Right kidney (tissue), 9 donors: ENCODE data around the gene CD86.
A peak's percentile ranks its signal among the peaks of the same experiment; 100 is the strongest.
"Not testable (repeated sequence)": the region's sequence is repeated elsewhere in the genome, so short reads cannot be mapped to it uniquely, and the experiment has no call there.

Source experiments
- DNase-seq: peaks from one replicate; pipeline ENCODE4 v3.0.0-alpha.2; 2016
- long read RNA-seq, 8 donors: transcript quantifications; one replicate each; lab custom pipeline, GENCODE V29; 2026

CD86 gene
- long read RNA-seq, donor 1, partial matches to known transcripts: 0 of 2 reads
- long read RNA-seq, donor 1, other reads (novel, unspliced or antisense): 0 of 2 reads
- long read RNA-seq, donor 2, partial matches to known transcripts: 0 of 1 reads
- long read RNA-seq, donor 2, other reads (novel, unspliced or antisense): 0 of 1 reads
- long read RNA-seq, donor 3: 0 reads
- long read RNA-seq, donor 4: 0 reads
- long read RNA-seq, donor 5: 0 reads
- long read RNA-seq, donor 6: 0 reads
- long read RNA-seq, donor 7: 0 reads
- long read RNA-seq, donor 8, partial matches to known transcripts: 0 of 1 reads
- long read RNA-seq, donor 8, other reads (novel, unspliced or antisense): 0 of 1 reads

- no peak for DNase-seq
Measured at GRCh38 chr3:122055215-122055614, at the start of gene CD86. Gene CD86, plus strand, starts transcription at chr3:122055362. Its CDS starts 128 bp downstream, at chr3:122055490.

- no peak for DNase-seq
Measured at GRCh38 chr3:122006267-122006666, 48.9 kb upstream of the CD86 start.

GRCh38 chr3:122008166-122008565 lies 47.0 kb upstream of the CD86 start:
- no peak for DNase-seq

DNA sequence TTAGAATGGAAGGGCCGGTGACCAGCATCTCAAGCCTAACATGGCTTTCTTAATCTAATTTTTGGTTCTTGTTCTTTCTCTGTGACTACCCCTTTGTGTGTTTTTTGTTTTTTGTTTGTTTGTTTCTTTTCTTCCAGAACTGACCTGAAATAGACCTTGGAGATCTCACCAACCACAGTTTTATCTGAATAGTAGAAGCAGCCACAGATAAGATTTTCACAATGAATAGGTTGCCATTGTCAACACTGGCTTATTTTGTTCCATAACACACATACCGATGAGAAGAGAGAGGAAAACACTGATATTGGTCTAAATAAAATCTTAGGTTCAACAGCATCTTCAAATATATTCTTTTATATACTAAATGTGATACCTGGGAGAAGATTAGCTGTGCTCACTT lies 44.7 kb upstream of the CD86 start:
- no peak for DNase-seq

DNA sequence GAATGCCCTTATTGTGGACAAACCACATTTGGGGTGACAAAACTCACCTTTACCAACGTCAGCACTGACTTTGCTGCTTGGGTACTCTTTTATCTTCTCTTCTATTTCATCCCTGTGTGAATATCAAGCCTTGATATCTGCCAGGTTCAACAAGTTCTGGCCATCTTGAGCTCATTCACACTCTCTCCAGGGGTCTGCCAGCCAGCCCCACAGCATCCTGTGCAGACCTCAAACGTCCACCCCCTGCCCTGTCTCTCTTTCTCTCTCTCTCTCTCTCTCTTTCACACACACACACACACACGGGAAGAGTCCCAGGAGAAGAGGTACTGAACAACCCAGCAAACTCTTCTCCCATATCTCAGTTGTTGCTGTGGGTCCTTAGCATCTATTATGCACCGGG lies 43.8 kb upstream of the CD86 start:
- DNase-seq: no peak

GRCh38 chr3:122012821-122013220 lies 42.3 kb upstream of the CD86 start:
- DNase-seq: no peak

DNA sequence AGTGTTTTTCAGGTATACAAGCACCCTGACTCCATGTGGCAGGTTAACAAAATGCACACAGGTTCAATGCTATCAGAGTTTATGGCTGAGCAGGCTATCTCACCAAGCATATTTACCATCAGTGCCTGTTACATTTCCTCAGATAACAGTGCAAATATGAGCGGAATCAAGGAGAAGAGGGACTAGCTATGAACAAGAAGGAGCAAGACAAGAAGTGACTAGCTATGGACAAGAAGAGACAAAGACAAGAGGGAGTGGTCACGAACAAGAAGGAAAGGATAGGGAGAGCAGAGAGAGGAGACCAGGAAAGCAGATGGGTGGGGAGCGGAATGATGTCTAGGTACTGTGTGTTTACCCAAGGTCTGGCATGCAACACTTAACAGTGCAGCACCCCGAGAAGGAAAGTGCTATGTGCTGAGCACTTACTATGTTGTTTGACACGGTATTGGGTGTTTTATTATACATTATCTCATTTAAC lies 41.7 kb upstream of the CD86 start:
- no peak for DNase-seq

DNA sequence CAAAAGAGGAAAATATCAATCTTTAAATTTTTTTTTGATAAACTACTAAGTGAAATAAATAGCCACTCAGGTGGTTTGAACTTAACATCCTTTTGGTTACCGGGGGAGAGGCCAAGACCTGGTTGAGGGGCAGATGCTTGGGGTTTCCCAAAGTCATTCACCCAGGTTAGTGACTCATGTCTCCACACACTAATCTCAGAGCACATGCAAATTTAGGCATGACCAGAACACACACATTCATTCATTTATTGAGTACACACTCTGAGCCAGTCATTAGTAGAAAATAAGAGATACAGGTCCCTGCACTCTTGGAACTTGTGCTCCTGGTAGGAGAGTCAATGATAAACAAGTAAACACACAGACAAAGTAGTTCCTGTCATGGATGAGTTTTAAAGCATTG lies 40.4 kb upstream of the CD86 start:
- no peak for DNase-seq

DNA sequence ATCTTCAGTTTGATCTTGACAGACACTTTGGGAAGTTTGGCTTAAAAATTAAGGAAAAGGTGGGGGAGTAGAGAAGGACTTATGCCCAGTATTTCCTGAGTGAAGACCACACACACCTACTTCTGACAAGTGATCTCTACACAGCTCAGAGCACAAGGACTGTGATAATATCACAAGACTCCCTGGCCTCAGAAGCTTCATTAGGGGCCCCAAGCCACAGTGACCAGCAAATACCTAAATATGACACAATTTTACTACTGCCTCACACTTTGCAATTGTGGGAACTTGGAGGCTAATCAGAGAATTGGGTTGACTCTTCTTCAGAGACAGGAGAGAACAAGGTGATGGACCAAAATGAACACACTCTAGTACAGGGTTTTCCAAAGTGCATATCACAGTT lies 35.7 kb upstream of the CD86 start:
- no peak for DNase-seq

- DNase-seq: no peak
Measured at GRCh38 chr3:122021037-122021436, 34.1 kb upstream of the CD86 start.

DNA sequence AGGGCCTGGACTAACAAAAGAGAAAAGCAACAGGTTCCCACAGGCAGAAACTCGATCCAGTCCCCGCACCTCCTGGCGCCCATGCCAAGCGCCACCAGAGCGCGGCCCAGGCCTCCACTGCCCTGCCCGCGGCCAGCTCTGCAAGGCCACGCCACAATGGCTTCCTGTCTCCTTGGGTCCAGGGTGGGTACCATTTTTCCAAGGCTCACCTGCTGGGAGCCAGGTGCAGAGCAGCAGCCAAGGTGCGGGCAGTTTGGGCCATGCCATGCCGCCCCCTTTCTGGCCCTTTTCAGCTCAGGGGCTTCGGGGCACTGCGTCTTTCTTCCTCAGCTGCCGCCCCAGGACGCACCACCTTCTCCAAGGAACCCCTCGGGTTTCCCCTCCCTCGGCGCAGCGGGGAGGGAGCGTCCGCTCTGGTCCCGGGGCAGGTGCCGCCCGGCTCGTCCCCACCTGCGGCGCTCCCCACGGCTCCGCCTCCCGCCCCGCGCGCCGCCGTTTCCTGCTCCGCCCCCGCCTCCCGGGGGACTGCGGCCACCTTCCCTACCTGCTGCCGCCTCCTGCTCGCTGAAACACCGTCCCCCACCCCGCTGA lies 33.3 kb upstream of the CD86 start, which contains the start of gene ILDR1:
Gene ILDR1 (minus strand): TSS at position 437 of the 591 bp plus-strand sequence. CDS start 170 bp downstream, at position 267.
- DNase-seq: peak; percentile 73

- DNase-seq: no peak
Measured at GRCh38 chr3:122023335-122023910, 31.7 kb upstream of the CD86 start.

DNA sequence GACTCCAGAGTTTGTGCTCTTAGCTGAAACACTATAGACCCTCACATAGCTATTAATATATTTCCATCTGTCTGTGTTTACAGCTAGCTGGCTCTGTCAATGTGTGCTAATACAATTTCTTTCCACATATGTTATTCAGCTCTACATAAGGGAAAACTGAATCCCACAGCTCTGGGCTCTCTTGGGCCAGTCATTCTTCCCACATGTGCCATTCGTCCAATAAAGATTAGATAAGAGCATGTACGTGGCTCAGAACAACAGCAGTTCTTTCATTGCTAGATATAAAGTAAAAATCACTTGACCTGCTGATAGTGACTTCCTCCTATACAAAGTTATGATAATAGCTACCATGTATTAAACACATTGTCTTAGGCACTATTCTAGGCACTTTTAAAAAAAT lies 30.4 kb upstream of the CD86 start:
- DNase-seq: no peak

GRCh38 chr3:122025296-122025695 lies 29.9 kb upstream of the CD86 start:
- no peak for DNase-seq

- no peak for DNase-seq
Measured at GRCh38 chr3:122030381-122031122, 24.6 kb upstream of the CD86 start.

DNA sequence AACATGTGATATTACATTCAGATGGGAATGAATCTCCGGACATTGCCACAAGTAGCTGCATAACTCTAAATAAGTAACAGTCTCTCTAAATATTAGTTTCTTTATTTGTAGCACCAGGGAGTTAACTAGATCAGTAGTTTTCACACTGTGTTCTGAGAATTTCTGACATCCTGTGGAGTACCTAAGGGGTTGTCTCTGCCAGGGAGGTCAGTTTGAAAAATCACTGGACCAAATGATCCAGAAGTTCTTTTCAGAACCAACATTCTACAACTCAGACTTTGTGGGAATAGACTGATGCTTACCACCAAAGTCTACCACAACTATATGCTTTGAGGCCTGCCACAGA lies 24.1 kb upstream of the CD86 start:
- DNase-seq: no peak

GRCh38 chr3:122032531-122032930 lies 22.6 kb upstream of the CD86 start:
- DNase-seq: no peak

- no peak for DNase-seq
Measured at GRCh38 chr3:122033023-122033422, 22.1 kb upstream of the CD86 start.

- DNase-seq: not testable (repeated sequence)
Measured at GRCh38 chr3:122047296-122047695, 7.9 kb upstream of the CD86 start.

- not testable (repeated sequence) for DNase-seq
Measured at GRCh38 chr3:122047773-122048172, 7.4 kb upstream of the CD86 start.

DNA sequence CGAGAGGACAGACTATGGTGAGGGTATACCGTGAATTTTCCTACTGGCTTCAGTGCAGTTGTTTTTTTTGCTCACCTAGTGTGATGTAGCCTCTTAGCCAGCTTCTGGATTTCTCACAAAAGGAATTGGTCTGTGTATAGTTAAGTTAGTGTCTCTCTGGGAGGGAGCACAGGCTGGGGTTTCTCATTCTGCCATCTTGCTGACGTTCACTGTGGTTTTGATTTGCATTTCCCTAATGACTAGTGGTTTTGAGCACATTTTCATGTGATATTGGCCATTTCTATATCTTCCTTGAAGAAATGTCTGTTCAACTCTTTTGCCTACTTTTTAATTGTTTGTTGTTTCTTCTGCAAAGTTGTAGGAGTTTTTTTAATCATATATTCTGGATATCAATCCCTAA lies 2.2 kb upstream of the CD86 start:
- no peak for DNase-seq

DNA sequence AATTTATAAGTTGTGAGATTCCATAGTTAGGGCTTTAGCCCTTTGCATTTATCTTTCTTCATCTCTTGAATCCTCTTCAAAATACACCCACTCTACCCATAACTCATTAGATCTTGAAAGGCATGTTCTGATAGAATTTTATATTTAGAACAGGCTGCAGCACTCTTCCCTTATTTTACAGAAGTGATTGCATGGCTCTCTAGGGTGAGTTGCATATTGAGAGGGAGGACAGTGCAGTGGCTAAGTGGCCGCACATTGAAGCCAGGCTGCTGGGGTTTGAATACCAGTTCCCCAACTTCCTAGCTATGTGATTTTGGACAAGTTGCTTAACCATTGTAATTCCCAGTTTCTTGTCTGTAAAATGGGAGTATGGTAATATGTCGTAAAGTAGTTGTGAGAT lies 2.5 kb downstream of the CD86 start:
- DNase-seq: no peak

DNA sequence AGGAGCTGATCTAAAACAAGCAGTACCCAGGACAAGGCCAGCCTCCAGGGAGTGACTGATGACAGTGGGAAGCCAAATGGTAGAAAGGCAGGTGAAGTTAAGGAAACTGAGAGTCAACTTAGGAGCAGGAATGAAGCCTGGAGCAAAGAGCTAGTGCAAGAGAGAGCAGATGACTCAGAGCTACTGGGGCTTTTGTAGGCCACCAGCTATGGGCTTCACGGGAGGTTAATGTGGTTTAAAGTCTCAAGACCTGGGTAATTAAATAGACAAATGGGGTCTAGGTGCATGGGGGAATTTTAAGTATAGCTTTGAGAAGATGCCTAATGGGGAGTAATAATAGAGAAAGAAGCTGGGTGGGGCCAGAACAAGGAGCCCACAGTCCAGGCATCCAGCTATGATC lies 3.1 kb downstream of the CD86 start:
- no peak for DNase-seq
